PC-3 (cell line): Measurements from ENCODE around the gene PODXL2. TPM values are rescaled to one million over a fixed set of nuclear protein-coding genes. Genes with fewer than 3 reads are reported as not detected.

Experiments
- ATAC-seq: fragments of 200-7000 bp; cut with Tn5 transposase; 2 replicates; pipeline ENCODE4 v1.9.1; 2020; ENCODE audit warnings: mild to moderate bottlenecking, moderate library complexity
- BruUV-seq: library from RNA; stranded (reverse); fragments of 400-500 nt; replicated peaks from 2 replicates; lab custom pipeline; 2021; lab: Mats Ljungman, UMichigan
- CTCF ChIA-PET: fragments of 300-600 bp; sonication (Branson Sonifier 250); formaldehyde crosslinking; loops from one replicate; lab custom pipeline; 2022; ENCODE audit warnings: antibody characterized with exemption; lab: Charles Lee
- POLR2A ChIA-PET: fragments of 300-600 bp; sonication (Branson Sonifier 250); formaldehyde crosslinking; loops from one replicate; lab custom pipeline; 2022; ENCODE audit warnings: antibody characterized with exemption; ENCODE audit not compliant: unreplicated experiment; lab: Charles Lee
- DNase-seq: peaks from one replicate; pipeline ENCODE4 v3.0.0-alpha.2; 2015
- H2AFZ ChIP-seq: fragments of 300-600 bp; sonication (generic); 2 replicates; pipeline ENCODE4 v1.6.0; 2016; ENCODE audit warnings: antibody characterized with exemption, low read length
- H3F3A ChIP-seq: fragments of 300-600 bp; sonication (generic); one replicate; pipeline ENCODE4 v1.6.0; 2017; ENCODE audit warnings: antibody characterized with exemption, low read length, control low read depth, mild to moderate bottlenecking; ENCODE audit not compliant: unreplicated experiment
- H3K27ac ChIP-seq: fragments of 300-600 bp; sonication (generic); 2 replicates; pipeline ENCODE4 v1.5.1; 2016; ENCODE audit warnings: mild to moderate bottlenecking, low read length
- H3K27me3 ChIP-seq: fragments of 300-600 bp; sonication (generic); 2 replicates; pipeline ENCODE4 v1.6.1; 2016; ENCODE audit warnings: low read length, mixed read lengths
- H3K36me3 ChIP-seq: fragments of 300-600 bp; sonication (generic); 2 replicates; pipeline ENCODE4 v1.6.1; 2016; ENCODE audit warnings: low read depth, mixed run types, low read length, mixed read lengths
- H3K4me1 ChIP-seq: fragments of 300-600 bp; sonication (generic); 2 replicates; pipeline ENCODE4 v1.5.1; 2016; ENCODE audit warnings: low read length; ENCODE audit not compliant: insufficient read depth
- H3K4me2 ChIP-seq: fragments of 300-600 bp; sonication (generic); 2 replicates; pipeline ENCODE4 v1.6.0; 2016; ENCODE audit warnings: low read length
- H3K4me3 ChIP-seq: fragments of 300-600 bp; sonication (generic); 2 replicates; pipeline ENCODE4 v1.5.1; 2016; ENCODE audit warnings: mild to moderate bottlenecking, low read length, mixed read lengths
- H3K79me2 ChIP-seq: fragments of 300-600 bp; sonication (generic); 2 replicates; pipeline ENCODE4 v1.6.1; 2017; ENCODE audit warnings: low read length, mixed read lengths
- H3K9ac ChIP-seq: fragments of 300-600 bp; sonication (generic); 2 replicates; pipeline ENCODE4 v1.6.0; 2016; ENCODE audit warnings: mild to moderate bottlenecking, low read length
- H3K9me2 ChIP-seq: fragments of 300-600 bp; sonication (generic); replicated peaks from 2 replicates; pipeline ENCODE4 v1.6.1; 2016; ENCODE audit warnings: mixed run types, low read length, mixed read lengths
- H3K9me3 ChIP-seq: fragments of 300-600 bp; sonication (generic); 2 replicates; pipeline ENCODE4 v1.6.1; 2016; ENCODE audit warnings: low read length, mixed read lengths
- H4K20me1 ChIP-seq: fragments of 300-600 bp; sonication (generic); 2 replicates; pipeline ENCODE4 v1.6.1; 2016; ENCODE audit warnings: low read length, mixed read lengths
- CTCF ChIP-seq: fragments of 300-600 bp; sonication (generic); conservative IDR thresholded peaks from 2 replicates; pipeline ENCODE4 v1.5.1; 2017; ENCODE audit warnings: antibody characterized with exemption, low read depth, mild to moderate bottlenecking, low read length
- EZH2 ChIP-seq: fragments of 300-600 bp; sonication (generic); IDR thresholded peaks from one replicate; pipeline ENCODE4 v1.6.1; 2017; ENCODE audit warnings: antibody characterized with exemption, mild to moderate bottlenecking, low read length; ENCODE audit not compliant: unreplicated experiment
- EZH2phosphoT487 ChIP-seq: fragments of 300-600 bp; sonication (generic); IDR thresholded peaks from 2 replicates; pipeline ENCODE4 v1.6.1; 2018; ENCODE audit warnings: mild to moderate bottlenecking, antibody characterized with exemption, low read length, borderline replicate concordance
- intact Hi-C: fragments of 100-400 bp; cut with micrococcal nuclease; formaldehyde crosslinking; loops from 2 replicates; pipeline ENCODE4 v1.9.0; 2023
- total RNA-seq: library from RNA; depleted of rRNA; stranded (reverse); fragments of >200 nt; gene quantifications from 2 replicates; pipeline ENCODE4 v1.2.3, GENCODE V29; 2014

Gene PODXL2
- total RNA-seq, 1 experiment from 2014 or later: 32.4 TPM

GRCh38 chr3:127645371-127646015, 16.5 kb downstream of the PODXL2 start:
- Histone ChIP-seq H3K27ac (no peak overlapping the region), H2AFZ (no peak overlapping the region), H4K20me1 (no peaks in the 10 kb centered on the region), H3K4me1 (no peaks in the 10 kb centered on the region), H3K79me2 (no peaks in the 10 kb centered on the region), H3K4me2 (no peak overlapping the region), H3K9me3 (no peaks in the 10 kb centered on the region), H3K9me2 (no peaks in the 10 kb centered on the region), H3F3A (no peaks in the 10 kb centered on the region), H3K27me3 (no peaks in the 10 kb centered on the region), H3K36me3 (no peaks in the 10 kb centered on the region), H3K9ac (no peak overlapping the region), H3K4me3 (no peak overlapping the region)
- POLR2A ChIA-PET: no interaction called here
- no TSS peak for BruUV-seq
- CTCF ChIA-PET: no interaction called here
- DNase-seq (no peak), ATAC-seq (no peak)
- intact Hi-C loops: no loop called here
- no peak for TF ChIP-seq CTCF
- TF ChIP-seq EZH2phosphoT487: no peak
- TF ChIP-seq EZH2: no peak

- DNase-seq (no peak), ATAC-seq (no peak)
- H3K9me2 ChIP-seq: no peaks in the 10 kb centered on the region
- intact Hi-C loops: no loop called here
- H3K27me3 ChIP-seq: no peaks in the 10 kb centered on the region
- H2AFZ ChIP-seq: no peak overlapping the region
- no peak overlapping the region for H3K4me3 ChIP-seq
- no peaks in the 10 kb centered on the region for H3K36me3 ChIP-seq
- POLR2A ChIA-PET: no interaction called here
- H3K9me3 ChIP-seq: no peaks in the 10 kb centered on the region
- no peaks in the 10 kb centered on the region for H3F3A ChIP-seq
- CTCF ChIA-PET: no interaction called here
- H3K9ac ChIP-seq: no peak overlapping the region
- no peaks in the 10 kb centered on the region for H4K20me1 ChIP-seq
- no peak for TF ChIP-seq EZH2
- TF ChIP-seq CTCF: no peak
- TF ChIP-seq EZH2phosphoT487: no peak
- no peaks in the 10 kb centered on the region for H3K79me2 ChIP-seq
- no peak overlapping the region for H3K4me2 ChIP-seq
- H3K27ac ChIP-seq: no peak overlapping the region
- no peaks in the 10 kb centered on the region for H3K4me1 ChIP-seq
- BruUV-seq: no TSS peak
Measured at GRCh38 chr3:127646501-127647046, 17.6 kb downstream of the PODXL2 start.

- H2AFZ ChIP-seq: no peak overlapping the region
- H3K36me3 ChIP-seq: no peaks in the 10 kb centered on the region
- TF ChIP-seq CTCF: no peak
- TF ChIP-seq EZH2: no peak
- TF ChIP-seq EZH2phosphoT487: no peak
- H3K27ac ChIP-seq: no peak overlapping the region
- H4K20me1 ChIP-seq: no peaks in the 10 kb centered on the region
- H3F3A ChIP-seq: no peaks in the 10 kb centered on the region
- H3K79me2 ChIP-seq: no peaks in the 10 kb centered on the region
- intact Hi-C loops: no loop called here
- DNase-seq: no peak
- no peaks in the 10 kb centered on the region for H3K4me1 ChIP-seq
- no peaks in the 10 kb centered on the region for H3K9me2 ChIP-seq
- CTCF ChIA-PET: no interaction called here
- no TSS peak for BruUV-seq
- POLR2A ChIA-PET: no interaction called here
- H3K4me3 ChIP-seq: no peak overlapping the region
- no peaks in the 10 kb centered on the region for H3K9me3 ChIP-seq
- ATAC-seq: no peak
- H3K4me2 ChIP-seq: no peak overlapping the region
- no peak overlapping the region for H3K9ac ChIP-seq
- H3K27me3 ChIP-seq: no peaks in the 10 kb centered on the region
Measured at GRCh38 chr3:127647166-127647844, 18.3 kb downstream of the PODXL2 start.
